Measurements from ENCODE around the gene ZNF160. TPM values are rescaled to one million over a fixed set of nuclear protein-coding genes. Genes with fewer than 3 reads are reported as not detected.
A peak's percentile ranks its signal among the peaks of the same experiment; 100 is the strongest.
"Not testable (repeated sequence)": the region's sequence is repeated elsewhere in the genome, so short reads cannot be mapped to it uniquely, and the experiment has no call there.

Gene ZNF160
- total RNA-seq, 1 donor, result 31.1 TPM

DNA sequence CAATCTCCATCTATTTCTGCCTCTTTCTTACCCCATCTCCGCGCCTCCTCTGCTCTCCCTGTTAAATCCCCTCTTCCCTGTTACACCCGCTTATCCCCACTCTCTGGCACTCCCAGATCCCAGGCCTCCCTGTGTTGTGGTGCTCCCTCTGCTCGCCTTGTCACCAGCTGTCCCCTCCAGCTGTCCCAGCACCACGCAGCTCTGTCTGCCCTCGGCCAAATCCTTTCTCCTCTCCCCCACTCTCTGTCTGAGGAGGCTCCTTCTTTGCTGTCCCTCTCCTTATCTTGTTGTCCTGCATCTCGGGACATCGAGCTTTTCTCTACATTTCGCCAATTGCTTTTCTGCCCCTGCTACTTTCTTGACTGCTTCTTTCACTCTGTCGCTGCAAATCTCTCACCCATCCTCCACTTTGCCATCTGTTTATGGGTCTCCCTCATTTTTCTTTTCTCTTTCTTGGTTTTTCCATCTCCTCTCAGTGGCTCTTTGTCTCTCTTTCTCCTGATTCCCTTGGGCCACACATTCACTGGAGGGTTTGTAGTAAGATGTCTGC lies 941 bp downstream of the ZNF160 start:
- no peak for DNase-seq (ENCODE audit: low read depth)

DNA sequence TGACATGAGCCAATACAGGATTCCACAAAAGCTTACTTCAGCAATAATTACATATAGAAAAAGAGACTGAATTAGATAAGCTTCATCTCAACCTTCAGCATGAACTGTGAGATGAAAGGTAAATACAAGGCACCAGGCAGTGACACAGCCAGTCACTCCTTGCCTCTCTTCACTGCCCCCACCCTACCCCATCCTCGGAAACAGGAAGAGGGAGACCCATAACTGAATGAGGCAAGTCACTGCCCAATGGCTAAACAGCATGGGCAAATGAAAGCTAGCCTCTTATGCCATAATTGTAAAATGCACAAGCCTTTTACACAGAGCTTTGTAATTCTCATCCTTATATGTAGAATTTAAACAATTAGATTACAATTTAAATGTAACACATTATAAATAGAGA lies 1.7 kb downstream of the ZNF160 start:
- H3K4me3 ChIP-seq (ENCODE audit: low read depth, low read length), result peak overlapping the region; percentile 98
- TF ChIP-seq, protein P1, sequence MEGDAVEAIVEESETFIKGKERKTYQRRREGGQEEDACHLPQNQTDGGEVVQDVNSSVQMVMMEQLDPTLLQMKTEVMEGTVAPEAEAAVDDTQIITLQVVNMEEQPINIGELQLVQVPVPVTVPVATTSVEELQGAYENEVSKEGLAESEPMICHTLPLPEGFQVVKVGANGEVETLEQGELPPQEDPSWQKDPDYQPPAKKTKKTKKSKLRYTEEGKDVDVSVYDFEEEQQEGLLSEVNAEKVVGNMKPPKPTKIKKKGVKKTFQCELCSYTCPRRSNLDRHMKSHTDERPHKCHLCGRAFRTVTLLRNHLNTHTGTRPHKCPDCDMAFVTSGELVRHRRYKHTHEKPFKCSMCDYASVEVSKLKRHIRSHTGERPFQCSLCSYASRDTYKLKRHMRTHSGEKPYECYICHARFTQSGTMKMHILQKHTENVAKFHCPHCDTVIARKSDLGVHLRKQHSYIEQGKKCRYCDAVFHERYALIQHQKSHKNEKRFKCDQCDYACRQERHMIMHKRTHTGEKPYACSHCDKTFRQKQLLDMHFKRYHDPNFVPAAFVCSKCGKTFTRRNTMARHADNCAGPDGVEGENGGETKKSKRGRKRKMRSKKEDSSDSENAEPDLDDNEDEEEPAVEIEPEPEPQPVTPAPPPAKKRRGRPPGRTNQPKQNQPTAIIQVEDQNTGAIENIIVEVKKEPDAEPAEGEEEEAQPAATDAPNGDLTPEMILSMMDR (IDR thresholded peaks at IDR 0.05; ENCODE audit: insufficient read depth, low read depth, low read length), result no peak
- no peak for DNase-seq (ENCODE audit: low read depth)

More for the DNA sequence above, 941 bp downstream of the ZNF160 start:
- peak overlapping the region; percentile 98 for H3K4me3 ChIP-seq (ENCODE audit: low read depth, low read length)
- TF ChIP-seq, protein P1 (IDR thresholded peaks at IDR 0.05; ENCODE audit: insufficient read depth, low read depth, low read length), result no peak

DNA sequence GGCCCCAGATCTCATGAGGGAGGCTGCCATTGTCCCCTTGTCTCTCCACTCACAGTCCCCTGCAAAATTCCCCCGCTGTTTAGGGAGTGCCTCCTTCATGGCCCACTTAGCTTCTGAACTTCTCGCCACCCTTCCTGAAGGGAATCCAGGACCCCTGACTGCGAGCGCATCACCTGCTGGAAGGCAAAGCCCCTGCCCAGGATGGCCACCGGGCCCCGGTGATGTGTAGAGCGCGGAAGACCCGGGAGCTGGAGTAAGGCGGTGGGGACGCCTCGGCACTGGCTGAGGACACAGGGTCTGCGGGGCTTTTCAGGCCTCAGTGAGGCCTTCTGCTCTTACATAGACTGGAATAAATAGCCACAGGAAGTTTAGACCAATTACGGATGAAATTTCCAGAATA lies 4.7 kb downstream of the ZNF160 start:
- H3K4me3 ChIP-seq (ENCODE audit: low read depth, low read length); DNase-seq (ENCODE audit: low read depth): not testable (repeated sequence)

DNA sequence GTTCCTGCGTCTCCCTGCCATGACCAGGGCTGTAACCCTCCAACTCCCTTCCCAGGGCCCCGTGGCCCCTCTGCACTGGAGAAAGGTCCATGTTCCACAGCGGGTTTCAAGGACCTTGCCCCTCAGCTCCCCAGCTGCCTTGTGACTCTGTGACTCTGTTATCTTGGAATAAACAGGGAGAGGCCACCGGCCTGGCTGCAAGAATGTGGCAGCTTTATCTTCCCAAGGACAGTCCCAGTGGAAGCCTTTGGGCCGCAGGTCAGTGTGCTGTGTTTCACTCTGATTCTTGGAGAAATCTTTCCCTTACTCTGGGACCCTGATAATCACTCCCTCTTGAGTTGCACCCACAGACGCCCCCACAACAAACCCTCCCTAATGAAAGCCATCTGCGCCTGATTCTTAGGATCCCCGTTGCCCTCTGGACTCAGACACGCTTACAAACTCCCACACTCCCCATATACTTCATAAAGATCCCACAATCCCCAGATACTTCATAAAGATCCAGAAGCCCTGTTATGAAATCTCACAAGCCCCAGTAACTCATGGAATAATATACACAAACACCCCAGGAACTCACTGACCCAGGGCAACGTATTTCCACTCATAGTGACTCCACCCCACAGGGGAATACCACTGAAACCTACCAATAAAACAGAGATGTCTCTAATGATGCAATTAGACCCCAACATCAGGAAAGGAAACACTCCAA lies 6.1 kb downstream of the ZNF160 start:
- DNase-seq (ENCODE audit: low read depth), result peak; percentile 12
- not testable (repeated sequence) for H3K4me3 ChIP-seq (ENCODE audit: low read depth, low read length)

DNA sequence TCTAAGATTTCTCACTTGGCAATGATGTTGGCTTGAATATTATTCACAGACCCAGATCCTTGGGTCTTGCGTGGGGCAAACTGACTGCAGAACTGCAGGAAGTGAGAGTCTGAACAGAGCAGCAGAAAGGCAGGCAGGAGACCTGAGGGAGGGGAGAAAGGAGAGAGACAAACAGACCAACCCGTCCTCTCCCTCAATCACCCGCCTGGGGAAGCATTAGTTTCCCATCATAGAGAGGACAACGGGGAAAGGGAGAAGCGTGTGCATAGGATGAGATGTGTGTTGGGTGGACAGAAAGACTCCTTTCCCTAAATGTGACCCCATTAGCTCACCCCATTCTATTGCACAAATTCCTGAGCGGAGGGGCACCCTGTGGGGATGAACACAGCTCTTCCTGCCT lies 6.6 kb downstream of the ZNF160 start:
- not testable (repeated sequence) for H3K4me3 ChIP-seq (ENCODE audit: low read depth, low read length); DNase-seq (ENCODE audit: low read depth)

DNA sequence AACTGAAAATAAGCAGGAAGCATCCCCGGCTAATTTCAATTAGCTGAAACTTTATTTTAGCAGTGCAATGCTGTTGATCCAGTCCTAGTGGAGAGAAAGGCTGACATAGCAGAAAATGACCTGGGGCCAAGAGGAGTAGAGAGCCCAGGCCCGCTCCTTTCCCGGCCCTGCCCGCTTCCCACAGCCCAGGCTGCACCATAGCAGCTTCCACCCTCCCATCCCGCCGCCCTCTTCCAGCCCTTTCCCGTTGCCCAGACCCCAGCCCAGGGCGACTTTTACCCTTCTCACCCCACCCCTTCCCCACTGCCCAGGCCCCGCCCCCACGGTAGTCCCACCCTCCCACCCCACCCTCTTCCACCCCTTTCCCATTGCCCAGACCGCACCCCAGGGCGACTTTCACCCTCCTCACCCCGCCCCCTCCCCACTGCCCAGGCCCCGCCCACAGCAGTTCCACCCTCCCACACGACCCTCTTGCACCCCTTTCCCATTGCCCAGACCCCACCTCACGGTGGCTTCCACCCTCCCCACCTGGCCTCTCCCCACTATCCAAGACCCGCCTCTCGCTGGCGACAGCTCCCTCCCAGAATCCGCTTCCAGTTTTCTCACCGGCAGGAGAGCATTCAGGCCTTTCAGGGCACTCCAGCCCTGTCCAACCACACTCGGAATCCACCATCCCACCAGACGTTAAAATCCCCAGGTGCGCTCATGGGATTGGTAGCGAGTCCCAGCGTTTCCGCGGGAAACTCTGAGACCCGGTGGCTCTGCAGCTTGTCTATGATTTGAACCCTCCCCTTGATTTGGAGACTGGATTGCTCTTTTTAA lies 8.3 kb downstream of the ZNF160 start:
- DNase-seq (ENCODE audit: low read depth), result no peak
- TF ChIP-seq, protein P1 (IDR thresholded peaks at IDR 0.05; ENCODE audit: insufficient read depth, low read depth, low read length), result no peak

DNA sequence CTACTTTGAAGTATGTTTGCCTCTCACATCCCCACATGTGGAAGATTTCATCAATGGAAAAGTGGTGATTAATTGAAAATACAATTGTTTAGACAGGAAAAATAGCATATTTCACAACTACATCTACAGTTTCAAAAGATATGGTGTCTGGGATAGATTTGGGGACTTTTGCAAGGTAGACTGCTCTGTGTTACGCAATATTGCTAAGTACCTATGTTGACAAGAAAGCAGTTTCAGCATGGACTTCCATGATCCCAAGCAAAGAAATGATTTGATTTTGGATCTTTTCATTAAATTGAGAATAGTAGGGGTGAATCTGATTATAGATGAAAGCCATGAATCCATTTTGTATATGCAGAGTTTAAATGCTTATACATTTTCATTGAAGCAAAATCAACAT lies 10.5 kb downstream of the ZNF160 start:
- no peak for DNase-seq (ENCODE audit: low read depth)
- TF ChIP-seq, protein P1 (IDR thresholded peaks at IDR 0.05; ENCODE audit: insufficient read depth, low read depth, low read length), result no peak

More for the DNA sequence above, 8.3 kb downstream of the ZNF160 start:
- no peak overlapping the region for H3K4me3 ChIP-seq (ENCODE audit: low read depth, low read length)

DNA sequence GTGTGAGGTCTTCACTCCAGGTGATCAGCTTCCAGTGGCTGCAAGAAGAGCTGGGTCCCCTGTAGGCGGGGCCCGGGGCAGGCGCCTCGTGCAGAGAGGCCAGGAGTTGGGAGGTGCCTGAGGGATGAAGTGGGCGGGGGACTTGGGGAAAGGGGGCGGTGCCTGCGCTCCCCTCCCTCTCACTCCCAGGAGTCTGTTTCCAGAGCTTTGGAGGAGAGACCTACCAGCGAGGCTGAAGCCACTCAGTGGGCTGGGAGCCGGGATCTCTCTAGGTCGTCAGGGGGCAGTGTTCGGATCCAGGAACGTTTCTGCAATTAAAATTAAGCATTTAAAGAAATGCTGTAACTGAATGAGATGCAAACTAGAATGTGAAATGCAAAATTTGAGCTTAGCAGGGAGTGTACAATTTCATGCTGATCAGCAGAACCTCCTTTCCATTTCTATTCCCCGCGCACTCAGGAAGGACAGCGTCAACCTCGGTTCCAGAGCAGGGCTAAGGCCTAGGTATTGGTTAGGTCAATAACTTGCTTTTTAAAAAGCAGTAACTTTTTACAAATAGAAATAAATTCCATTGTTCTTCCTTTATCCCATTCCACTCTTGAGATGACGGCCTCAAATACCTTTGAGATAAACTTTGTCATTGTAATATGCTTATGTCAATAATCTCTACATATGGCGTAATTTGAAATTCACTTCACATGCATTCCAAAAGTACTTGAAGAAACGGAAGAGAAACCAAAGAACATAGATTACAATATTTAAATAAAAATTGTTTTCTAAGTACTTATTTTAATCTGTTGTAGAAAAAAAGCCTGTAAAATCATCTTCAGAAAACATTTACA lies 11.6 kb downstream of the ZNF160 start:
- TF ChIP-seq, protein P1 (IDR thresholded peaks at IDR 0.05; ENCODE audit: insufficient read depth, low read depth, low read length), result no peak
- DNase-seq (ENCODE audit: low read depth), result no peak
- H3K4me3 ChIP-seq (ENCODE audit: low read depth, low read length), result no peak overlapping the region

More for the DNA sequence above, 10.5 kb downstream of the ZNF160 start:
- H3K4me3 ChIP-seq (ENCODE audit: low read depth, low read length), result no peak overlapping the region
